Ovary (tissue), 3 donors: ENCODE data around the gene C8A.

ENCODE experiments used
- EP300 ChIP-seq: sonication (generic); formaldehyde crosslinking; IDR thresholded peaks from one replicate; pipeline ENCODE4 v1.6.1; 2017; ENCODE audit warnings: antibody characterized with exemption
- TF ChIP-seq, protein P1 (sequence below), 3 donors: fragments of 450-650 bp in 2 of 3; fragments of 200-600 bp in 1 of 3; IDR thresholded peaks; one replicate each; pipeline versions ENCODE4 v1.5.1 to v1.8.0; 2016 to 2022; ENCODE audit warnings: antibody characterized with exemption in 3 of 3, mild to moderate bottlenecking in 1 of 3
- donor health status: DM: no; HTN: no; CAD: no.

DNA sequence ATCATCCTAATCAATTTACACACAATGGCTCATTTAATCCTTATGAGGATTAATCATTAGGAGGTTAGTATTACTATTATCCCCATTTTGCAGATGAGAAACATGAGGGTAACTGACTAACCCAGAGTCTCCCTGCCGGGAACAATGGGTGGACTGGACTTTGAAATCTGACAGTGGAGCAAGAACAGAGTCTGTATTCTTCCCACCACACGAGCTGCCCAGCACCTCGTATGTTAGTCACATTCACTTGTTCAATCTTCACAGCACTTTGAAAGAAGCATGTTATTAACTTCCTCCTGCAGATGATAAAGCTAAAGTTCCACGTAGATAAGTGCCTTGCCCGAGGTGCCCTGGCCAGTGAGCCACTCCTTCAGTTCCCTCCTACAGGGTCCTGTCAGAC is 98.8 kb downstream of the C8A start:
- no peak for TF ChIP-seq EP300
- TF ChIP-seq, protein P1, sequence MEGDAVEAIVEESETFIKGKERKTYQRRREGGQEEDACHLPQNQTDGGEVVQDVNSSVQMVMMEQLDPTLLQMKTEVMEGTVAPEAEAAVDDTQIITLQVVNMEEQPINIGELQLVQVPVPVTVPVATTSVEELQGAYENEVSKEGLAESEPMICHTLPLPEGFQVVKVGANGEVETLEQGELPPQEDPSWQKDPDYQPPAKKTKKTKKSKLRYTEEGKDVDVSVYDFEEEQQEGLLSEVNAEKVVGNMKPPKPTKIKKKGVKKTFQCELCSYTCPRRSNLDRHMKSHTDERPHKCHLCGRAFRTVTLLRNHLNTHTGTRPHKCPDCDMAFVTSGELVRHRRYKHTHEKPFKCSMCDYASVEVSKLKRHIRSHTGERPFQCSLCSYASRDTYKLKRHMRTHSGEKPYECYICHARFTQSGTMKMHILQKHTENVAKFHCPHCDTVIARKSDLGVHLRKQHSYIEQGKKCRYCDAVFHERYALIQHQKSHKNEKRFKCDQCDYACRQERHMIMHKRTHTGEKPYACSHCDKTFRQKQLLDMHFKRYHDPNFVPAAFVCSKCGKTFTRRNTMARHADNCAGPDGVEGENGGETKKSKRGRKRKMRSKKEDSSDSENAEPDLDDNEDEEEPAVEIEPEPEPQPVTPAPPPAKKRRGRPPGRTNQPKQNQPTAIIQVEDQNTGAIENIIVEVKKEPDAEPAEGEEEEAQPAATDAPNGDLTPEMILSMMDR (IDR thresholded peaks at IDR 0.05), result no peak
